GM18867 (cell line): Measurements from ENCODE around the gene FCN1.
"Not testable (repeated sequence)": the region's sequence is repeated elsewhere in the genome, so short reads cannot be mapped to it uniquely, and the experiment has no call there.

Experiments
- ATAC-seq: cut with Tn5 transposase; IDR thresholded peaks from one replicate; pipeline ENCODE4 v1.9.1; 2021; ENCODE audit warnings: mild to moderate bottlenecking, moderate library complexity; ENCODE audit not compliant: unreplicated experiment

FCN1 gene

GRCh38 chr9:134917431-134918373 is at the start of gene FCN1:
TSS of gene FCN1 (minus strand) at chr9:134917912. CDS start at chr9:134917871, 41 bp downstream.
- ATAC-seq: no peak

DNA sequence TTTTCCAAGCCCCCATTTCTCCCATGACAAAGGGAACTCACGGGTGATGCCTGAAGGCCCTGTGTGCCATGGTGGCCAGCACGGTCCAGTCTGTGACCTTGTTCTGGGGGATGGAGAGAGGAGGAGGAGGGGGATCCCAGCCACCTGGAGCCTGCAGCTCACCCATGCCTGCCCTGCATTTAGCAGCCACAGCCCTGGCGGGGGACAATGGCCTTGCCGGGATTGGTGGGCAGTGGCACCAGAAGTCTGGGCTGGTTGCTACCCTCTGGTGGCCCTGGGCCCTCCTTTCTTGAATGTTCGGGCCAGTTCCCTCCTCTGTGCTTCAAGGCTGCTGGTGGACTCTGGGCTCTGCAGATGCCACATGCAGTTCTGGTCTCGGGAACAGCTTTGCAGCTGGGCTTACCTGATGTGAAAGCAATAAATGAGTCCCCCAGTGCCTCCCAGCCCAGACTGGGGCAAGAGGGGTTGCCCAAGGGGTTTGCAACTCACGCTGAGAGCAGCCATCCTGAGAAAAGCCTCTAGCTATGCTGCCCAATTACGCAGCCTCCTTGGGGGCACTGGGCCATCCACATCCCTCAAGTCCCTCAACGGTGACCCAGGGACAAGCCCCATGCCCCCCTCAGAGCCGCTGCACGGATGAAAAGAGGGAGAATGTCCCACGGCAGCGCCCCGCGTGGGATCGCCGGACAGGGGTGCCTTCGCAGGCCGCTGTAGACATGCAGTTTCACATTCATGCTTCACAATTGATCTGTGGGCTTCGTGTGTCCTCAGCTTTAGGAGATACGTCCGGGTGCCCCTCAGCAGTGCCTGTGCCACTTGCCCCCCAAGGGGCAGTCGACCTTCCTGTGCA is 49.2 kb upstream of the FCN1 start:
- ATAC-seq: no peak

DNA sequence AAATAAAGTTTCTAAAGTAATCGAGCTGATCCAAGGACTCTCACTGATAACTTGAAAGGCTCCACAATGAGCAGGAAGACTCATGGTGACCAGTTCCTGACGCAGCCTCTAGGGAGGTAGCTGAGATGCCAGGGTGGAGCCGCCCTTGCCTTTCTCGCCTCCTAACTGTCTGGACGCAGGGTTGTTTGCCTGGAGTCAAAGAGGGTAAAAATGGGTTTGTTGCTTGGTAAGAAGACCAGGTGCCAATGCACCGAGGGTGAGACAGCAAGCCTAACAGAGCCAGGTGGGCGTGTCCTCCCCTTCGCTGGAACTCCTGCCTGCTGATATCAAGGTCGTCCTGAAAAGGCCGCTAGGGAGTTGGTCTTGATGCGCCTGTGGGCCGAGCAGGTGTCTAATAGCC is 48.6 kb upstream of the FCN1 start:
- ATAC-seq: no peak

- no peak for ATAC-seq
Measured at GRCh38 chr9:134965851-134966250, 48.1 kb upstream of the FCN1 start.

GRCh38 chr9:134965411-134965810 is 47.7 kb upstream of the FCN1 start:
- no peak for ATAC-seq

GRCh38 chr9:134964271-134965055 is 46.8 kb upstream of the FCN1 start:
- no peak for ATAC-seq

GRCh38 chr9:134963546-134963945 is 45.8 kb upstream of the FCN1 start:
- no peak for ATAC-seq

DNA sequence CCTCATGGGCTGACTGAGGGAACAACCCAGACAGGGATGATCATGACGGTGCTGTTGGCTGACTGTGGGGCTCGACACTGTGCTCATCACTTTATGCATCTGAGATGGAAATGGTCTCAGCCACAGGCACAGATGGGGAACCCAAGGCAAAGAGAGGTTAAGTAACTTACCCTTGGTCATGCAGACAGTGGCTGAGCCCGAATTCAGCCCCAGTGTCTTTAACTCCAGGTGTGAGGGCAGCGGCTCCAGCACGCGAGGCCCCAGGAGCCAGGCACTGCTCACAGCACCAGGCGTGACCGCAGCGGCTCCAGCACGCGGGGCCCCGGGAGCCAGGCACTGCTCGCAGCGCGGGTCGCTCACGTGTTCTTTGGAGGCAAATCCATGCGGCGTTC is 45.3 kb upstream of the FCN1 start:
- ATAC-seq: no peak

- no peak for ATAC-seq
Measured at GRCh38 chr9:134962065-134962972, 44.6 kb upstream of the FCN1 start.

DNA sequence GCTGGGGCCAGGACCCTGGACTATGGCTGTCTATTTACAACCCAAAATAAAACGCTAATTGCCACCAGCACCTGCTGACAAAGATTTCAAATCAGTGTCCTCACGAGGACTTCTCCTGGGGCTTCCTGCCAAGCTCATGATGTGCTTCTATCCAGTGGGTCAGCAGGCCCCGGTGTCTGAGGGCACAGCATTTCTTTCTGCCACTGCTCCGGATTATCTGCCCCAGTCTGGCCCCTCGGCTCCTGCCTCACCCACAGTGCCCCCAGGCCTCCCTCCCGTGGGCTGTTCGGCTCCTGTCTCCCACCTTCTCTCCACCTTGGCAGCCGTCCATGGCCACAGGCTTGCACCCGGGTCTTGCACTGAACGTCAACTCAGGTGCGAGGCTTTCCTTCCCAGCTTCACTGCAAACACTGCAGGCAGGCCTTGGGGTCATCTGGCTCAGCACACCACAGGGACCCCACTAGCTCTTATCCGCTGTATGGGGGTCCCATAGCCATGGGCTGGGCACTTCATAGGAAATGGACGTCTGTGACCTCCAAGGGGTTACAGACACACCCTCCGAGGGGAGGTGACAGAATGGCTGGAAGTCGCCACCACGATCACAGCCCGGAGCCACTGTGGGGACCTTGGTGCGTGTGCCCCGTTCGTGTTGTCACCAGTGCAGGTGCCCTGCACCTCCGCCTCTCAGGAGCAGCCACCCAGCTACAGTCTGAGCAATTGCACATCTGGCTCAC is 43.8 kb upstream of the FCN1 start:
- no peak for ATAC-seq

DNA sequence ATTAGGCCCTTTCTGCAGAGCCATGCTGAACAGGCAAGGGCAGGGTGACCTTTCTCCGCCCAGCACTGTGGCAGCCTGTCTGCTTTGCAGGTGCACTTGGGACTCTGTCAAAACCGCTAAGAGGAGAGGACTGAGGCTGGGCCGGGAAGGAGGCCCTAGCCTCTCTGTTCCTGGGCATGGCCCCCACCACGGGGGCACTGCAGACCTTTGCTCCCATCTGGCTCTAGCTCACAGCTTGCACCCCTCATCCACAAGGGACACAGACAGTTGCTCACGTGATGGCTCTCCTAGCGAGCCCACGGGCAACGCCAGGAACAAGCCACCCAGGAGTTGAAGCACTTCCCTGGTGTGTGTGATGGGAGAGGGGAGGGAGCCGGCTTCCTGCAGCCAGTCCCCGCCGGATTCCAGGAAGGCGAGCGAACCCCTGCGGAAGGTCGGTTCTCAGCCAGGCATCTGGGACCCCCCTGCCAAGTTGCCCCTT is 43.0 kb upstream of the FCN1 start:
- no peak for ATAC-seq

DNA sequence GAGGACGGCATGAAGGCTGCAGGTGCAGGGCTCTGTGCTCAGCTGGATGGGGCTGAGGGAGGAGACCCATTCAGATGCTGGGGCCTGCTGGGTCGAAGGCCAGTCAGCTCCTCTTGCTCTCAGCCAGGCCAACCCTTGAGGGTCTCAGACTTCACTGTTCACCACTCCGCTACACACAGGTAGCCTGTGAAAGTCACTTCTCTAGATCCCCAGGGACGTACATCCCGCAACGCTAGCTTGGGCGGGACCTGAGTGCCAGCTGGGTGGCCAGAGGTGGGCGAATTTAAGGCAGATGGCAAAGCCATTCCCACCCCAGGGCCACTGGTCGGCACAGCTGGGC is 42.2 kb upstream of the FCN1 start:
- no peak for ATAC-seq

DNA sequence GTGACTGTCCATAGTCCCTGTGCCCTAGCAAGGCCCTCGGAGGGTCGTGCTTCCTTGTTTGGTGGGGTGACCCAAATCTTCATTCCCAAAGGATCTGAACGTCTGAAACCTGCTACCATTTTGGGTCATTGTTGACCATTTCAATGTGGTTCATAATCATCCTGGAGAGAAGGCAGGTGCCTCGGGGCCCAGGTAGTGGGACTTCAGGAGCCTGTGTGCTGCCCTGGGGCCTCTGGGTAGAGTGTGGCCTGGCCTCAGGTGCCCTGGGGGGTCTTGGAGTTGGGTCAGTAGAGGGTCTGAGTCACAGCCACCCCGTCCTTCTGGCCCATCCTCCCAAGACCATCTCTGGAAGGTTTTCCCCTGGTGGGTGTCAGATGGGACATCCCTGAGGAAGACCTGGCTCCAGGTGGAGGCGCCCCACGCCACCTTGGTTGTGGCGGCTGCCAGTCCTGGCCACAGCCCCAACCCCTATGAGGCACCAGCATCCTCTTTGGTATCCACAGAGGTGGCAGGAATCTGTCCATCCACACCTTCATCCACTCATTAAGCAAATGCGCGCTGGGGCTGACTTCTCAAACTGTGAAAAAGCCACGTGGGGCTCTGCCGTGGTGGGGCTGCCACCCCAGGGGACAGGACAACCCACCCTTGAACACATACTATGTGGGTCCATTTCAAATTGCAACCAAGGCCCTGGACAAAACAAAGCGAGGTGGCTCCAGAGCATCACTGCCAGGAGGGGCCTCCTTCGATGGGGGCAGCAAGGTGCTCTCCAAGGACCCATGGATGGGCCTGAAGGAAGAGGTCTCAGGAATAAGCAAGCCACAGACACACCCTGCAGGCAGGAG is 41.6 kb upstream of the FCN1 start:
- ATAC-seq: no peak

DNA sequence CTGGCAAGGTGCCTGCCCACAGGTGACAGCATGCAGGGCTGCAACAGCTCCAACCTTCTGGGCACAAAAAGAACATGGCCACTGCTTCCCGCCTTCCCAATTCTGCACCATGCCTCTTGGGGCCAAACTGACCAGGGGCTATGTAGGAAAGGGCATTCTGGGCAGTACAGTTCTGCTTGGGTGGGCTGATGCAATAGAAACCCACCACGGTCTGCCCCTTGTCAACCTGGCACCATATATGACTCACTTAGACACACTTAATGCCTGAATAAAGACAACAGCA is 40.2 kb upstream of the FCN1 start:
- ATAC-seq: no peak

GRCh38 chr9:134957165-134957944 is 39.6 kb upstream of the FCN1 start:
- ATAC-seq: no peak

DNA sequence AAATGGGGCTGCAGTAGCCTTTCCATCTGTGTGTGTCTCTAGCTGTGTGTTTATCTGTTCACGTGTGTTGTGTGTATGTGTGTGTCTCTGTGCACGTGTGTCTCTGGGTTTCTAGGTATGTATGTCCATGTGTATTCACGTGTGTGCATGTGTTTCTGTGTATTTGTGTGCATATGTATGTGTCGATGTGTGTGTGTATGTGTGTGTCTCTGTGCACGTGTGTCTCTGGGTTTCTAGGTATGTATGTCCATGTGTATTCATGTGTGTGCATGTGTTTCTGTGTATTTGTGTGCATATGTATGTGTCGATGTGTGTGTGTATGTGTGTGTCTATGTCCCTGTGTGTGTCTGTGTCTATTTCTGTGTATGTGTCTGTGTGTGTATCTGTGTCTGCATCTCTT is 38.7 kb upstream of the FCN1 start:
- ATAC-seq: not testable (repeated sequence)

DNA sequence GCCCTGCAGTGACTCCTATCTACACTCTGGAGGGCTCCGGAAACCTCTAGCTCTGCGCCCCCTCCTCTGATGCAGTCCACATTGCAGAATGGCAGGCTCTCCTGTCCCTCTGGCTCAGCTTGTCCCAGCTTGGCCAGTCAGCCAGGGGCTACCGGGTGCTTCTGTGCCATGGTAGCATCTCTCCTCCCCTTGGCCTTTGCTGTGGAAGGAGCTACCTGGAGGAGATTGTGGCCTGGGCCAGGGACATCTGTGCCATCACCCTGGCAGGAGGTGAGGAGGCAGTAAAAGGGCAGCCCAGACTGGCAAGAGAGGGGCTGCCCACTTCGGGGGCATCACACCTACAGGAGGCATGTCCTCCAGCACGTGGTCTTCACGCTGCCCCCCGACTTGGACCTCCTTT is 38.1 kb upstream of the FCN1 start:
- ATAC-seq: no peak

GRCh38 chr9:134955156-134955555 is 37.4 kb upstream of the FCN1 start:
- ATAC-seq: no peak
